ENCODE measurements around the gene ASPSCR1. TPM values are rescaled to one million over a fixed set of nuclear protein-coding genes. Genes with fewer than 3 reads are reported as not detected.
A peak's percentile ranks its signal among the peaks of the same experiment; 100 is the strongest.

Gene ASPSCR1
- total and polyA plus RNA-seq, 9 of the 15 experiments (the other 6 are each of a cell fraction or from before 2014, with no cell fraction given): 0.90 to 36.9 (median 11.6) TPM

DNA sequence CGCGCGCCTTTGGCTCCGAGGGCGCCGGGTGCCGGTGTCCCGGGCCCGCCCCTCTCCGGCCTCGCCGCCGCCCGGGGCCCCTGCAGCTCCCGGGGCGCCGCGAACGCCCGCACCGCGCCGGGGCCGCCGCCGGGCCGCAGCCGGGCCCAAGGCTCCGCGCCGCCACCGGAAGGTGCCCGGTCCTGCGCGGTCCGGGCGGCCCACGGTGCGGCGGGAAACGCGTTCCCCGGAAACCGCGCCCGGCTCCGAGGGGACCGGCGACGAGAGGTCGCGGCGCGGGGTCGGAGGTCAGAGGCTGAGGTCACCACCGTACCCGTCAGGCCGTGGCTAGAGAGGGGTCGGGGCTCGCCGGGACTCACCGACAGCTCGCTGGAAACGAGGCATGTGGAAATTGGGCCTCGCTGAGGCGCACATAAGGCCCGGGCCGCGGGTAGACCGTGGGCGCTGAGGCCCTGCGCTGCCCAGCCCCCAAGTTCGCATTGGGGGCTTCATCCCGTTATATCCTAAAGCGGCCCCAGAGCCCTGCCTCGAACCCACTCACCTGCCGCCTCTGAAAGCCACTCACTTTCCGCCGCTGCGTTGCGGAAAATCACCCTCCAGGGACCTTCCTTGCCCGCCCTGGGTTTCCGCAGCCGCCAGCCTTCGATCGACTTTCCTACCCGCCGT lies 88.3 kb downstream of the ASPSCR1 start, which contains the start of gene DUS1L (continued):
- TF ChIP-seq MIER1 (IDR thresholded peaks at IDR 0.05; ENCODE audit: low read depth) (no peak), NCOA1 (IDR thresholded peaks at IDR 0.05; ENCODE audit: low read depth) (peak; percentile 95), HMG20B (CRISPR knock-in tag; IDR thresholded peaks at IDR 0.05) (no peak), MTA2 (IDR thresholded peaks at IDR 0.05; ENCODE audit: low read depth) (peak; percentile 58), ZNF12 (CRISPR knock-in tag; IDR thresholded peaks at IDR 0.05) (no peak), DMBX1 (CRISPR knock-in tag; IDR thresholded peaks at IDR 0.05; ENCODE audit: borderline replicate concordance) (peak; percentile 86; the same call in 1 of the 2 replicates), ATF7 (IDR thresholded peaks at IDR 0.05) (peak; percentile 86), KDM4B (IDR thresholded peaks at IDR 0.05; ENCODE audit: borderline replicate concordance in 2 of 2, low read depth in 1 of 2) (peak in 1 of 2 experiments; percentile 90; a peak in 1 of 4 replicates), CTBP1 (IDR thresholded peaks at IDR 0.05; ENCODE audit: borderline replicate concordance) (peak; percentile 91), ATF1 (CRISPR knock-in tag; IDR thresholded peaks at IDR 0.05) (no peak), ATF1 (tag; IDR thresholded peaks at IDR 0.05) (peak; percentile 66), WHSC1 (IDR thresholded peaks at IDR 0.05; ENCODE audit: low read length) (no peak)
- TF ChIP-seq, protein P1, sequence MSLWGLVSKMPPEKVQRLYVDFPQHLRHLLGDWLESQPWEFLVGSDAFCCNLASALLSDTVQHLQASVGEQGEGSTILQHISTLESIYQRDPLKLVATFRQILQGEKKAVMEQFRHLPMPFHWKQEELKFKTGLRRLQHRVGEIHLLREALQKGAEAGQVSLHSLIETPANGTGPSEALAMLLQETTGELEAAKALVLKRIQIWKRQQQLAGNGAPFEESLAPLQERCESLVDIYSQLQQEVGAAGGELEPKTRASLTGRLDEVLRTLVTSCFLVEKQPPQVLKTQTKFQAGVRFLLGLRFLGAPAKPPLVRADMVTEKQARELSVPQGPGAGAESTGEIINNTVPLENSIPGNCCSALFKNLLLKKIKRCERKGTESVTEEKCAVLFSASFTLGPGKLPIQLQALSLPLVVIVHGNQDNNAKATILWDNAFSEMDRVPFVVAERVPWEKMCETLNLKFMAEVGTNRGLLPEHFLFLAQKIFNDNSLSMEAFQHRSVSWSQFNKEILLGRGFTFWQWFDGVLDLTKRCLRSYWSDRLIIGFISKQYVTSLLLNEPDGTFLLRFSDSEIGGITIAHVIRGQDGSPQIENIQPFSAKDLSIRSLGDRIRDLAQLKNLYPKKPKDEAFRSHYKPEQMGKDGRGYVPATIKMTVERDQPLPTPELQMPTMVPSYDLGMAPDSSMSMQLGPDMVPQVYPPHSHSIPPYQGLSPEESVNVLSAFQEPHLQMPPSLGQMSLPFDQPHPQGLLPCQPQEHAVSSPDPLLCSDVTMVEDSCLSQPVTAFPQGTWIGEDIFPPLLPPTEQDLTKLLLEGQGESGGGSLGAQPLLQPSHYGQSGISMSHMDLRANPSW (CRISPR knock-in tag; IDR thresholded peaks at IDR 0.05): no peak
- TF ChIP-seq, protein P2, sequence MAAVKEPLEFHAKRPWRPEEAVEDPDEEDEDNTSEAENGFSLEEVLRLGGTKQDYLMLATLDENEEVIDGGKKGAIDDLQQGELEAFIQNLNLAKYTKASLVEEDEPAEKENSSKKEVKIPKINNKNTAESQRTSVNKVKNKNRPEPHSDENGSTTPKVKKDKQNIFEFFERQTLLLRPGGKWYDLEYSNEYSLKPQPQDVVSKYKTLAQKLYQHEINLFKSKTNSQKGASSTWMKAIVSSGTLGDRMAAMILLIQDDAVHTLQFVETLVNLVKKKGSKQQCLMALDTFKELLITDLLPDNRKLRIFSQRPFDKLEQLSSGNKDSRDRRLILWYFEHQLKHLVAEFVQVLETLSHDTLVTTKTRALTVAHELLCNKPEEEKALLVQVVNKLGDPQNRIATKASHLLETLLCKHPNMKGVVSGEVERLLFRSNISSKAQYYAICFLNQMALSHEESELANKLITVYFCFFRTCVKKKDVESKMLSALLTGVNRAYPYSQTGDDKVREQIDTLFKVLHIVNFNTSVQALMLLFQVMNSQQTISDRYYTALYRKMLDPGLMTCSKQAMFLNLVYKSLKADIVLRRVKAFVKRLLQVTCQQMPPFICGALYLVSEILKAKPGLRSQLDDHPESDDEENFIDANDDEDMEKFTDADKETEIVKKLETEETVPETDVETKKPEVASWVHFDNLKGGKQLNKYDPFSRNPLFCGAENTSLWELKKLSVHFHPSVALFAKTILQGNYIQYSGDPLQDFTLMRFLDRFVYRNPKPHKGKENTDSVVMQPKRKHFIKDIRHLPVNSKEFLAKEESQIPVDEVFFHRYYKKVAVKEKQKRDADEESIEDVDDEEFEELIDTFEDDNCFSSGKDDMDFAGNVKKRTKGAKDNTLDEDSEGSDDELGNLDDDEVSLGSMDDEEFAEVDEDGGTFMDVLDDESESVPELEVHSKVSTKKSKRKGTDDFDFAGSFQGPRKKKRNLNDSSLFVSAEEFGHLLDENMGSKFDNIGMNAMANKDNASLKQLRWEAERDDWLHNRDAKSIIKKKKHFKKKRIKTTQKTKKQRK (IDR thresholded peaks at IDR 0.05; ENCODE audit: borderline replicate concordance, low read depth, low read length): no peak

All from K562 (cell line).